ENCODE measurements around the gene PLA1A.

- no peak for TF ChIP-seq CTCF (IDR thresholded peaks at IDR 0.05; ENCODE audit: low read length)
- TF ChIP-seq EZH2 (IDR thresholded peaks at IDR 0.05; ENCODE audit: borderline replicate concordance, low read length) = no peak
Measured at GRCh38 chr3:119675188-119675874, 77.6 kb downstream of the PLA1A start.
